M059J (cell line): Measurements from ENCODE around the gene CHST11. TPM values are rescaled to one million over a fixed set of nuclear protein-coding genes. Genes with fewer than 3 reads are reported as not detected.

Experiments used
- DNase-seq: peaks from one replicate; pipeline ENCODE4 v3.0.0-alpha.2; 2012; ENCODE audit warnings: low read depth
- total RNA-seq: library from RNA; depleted of rRNA; stranded (reverse); fragments of >200 nt; shearing (Covaris generic); gene quantifications from 2 replicates; pipeline ENCODE4 v1.2.3, GENCODE V29; 2014; rRNA removed

CHST11 gene
- 11.1 and 19.6 TPM in 2 replicates for total RNA-seq

GRCh38 chr12:104456417-104456949 is at the start of gene CHST11:
Gene CHST11, plus strand, starts transcription at chr12:104456948.
- peak; percentile 81 for DNase-seq

DNA sequence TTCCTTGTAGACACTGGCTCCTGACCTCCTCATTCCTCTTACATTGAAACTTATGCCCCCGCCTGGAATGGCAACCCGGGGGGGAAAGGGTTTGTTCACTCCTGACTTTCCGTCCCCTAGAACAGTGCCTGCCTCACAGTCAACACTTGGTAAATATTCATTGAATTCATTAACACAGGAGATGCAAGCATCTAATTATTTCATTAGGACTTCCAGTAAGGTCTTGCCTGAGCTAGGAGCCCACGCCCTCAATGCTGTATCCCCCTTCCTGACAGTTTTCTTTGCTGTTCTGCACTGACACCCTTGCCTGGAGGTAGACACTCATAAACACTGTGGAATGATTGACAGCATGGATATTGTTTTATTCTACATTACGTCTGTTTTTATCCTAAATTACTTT is 49.3 kb upstream of the CHST11 start:
- no peak for DNase-seq

GRCh38 chr12:104407922-104408321 is 48.8 kb upstream of the CHST11 start:
- no peak for DNase-seq

- peak; percentile 17 for DNase-seq
These were observed 46.4 kb upstream of the CHST11 start for GRCh38 chr12:104410326-104410725.

DNA sequence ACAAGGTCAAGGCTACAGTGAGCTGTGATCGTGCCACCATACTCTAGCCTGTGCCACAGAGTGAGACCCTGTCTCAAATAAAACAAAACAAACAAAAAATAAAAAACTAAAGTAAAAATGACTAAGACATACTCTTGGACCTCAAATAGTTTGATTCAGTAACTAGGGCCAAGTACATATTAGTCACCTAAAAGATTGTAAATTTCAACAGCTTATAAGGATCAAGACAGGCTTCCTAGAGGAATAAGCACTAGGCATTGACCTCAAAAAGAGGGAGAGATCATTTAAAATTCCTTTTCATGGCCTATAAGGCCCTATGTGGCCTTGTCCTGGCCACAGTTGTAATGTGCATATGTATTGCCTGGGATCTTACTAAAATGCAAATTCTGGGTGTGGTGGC is 46.0 kb upstream of the CHST11 start:
- peak; percentile 43 for DNase-seq

DNA sequence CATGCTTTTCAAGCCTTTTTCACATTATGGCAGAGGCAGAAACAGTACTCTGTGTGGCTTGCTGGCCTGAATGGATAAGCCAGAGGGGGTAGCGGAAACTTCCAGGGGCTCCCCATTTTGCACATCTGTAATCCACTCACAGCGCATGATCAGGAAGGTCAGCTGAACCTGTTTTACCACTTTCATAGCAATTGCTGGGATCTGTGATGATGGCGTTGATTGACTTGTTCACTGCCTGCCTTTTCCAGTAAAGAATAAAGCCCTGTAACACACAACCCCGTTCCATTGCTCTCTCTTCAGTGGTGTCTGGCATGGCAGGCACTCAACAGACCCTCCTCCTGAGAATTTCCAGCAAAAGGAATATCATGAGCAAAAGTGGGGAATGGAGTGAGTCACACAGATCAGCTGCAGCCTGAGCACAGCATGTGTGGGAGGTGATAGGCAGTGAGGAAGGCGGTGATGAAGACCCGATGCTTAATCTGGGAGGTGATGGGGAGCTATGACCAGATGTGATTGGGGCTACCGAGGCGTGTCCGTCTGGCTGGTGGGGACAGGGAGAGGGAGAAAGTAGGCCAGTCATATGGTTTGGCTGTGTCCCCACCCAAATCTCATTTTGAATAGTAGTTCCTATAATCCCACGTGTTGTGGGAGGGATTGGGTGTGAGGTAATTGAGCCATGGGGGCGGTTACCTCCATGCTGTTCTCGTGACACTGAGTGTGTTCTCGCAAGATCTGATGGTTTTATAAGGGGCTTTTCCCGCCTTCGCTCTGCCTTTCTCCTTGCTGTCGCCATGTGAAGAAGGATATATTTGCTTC is 44.7 kb upstream of the CHST11 start:
- DNase-seq, result no peak

DNA sequence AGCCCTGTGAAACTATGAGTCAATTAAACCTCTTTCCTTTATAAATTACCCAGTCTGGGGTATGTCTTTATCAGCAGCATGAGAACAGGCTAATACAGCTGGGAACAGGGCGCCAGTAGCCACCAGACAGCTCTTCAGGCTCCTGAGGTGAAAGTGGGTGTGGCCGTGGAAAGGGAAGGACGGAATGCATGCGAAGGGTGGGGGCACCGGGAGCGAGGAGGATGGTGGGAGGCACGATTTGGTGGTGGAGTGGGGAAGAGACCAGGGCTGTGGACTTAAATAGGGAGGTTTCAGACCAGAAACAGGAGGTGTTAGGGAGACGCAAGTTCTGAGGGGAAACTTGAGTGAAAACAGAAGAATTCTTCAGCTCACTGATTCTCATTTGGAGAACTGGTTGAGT is 44.1 kb upstream of the CHST11 start:
- no peak for DNase-seq

DNA sequence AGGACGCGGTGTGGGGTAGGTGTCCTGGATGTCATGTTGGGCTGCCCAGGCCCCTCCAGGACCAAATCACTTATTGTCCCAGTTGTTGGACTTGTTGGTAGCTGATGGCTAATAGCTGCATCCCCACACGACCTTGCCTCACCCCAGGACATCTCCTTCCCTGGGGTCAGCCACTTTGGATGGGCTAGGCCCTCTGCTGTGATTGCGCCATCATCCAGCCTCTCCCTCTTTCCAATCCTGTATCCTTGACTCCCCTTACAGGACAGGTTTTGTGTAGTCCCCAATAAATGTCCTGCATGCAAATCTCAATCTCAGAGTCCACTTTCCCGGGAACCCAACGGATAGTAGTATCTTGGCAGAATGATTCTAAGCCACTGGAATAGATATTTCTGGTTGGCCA is 43.4 kb upstream of the CHST11 start:
- DNase-seq, result no peak

- DNase-seq, result no peak
These were observed 42.0 kb upstream of the CHST11 start for GRCh38 chr12:104414581-104415341.

- DNase-seq, result no peak
These were observed 41.3 kb upstream of the CHST11 start for GRCh38 chr12:104415342-104415980.

- DNase-seq, result no peak
These were observed 40.6 kb upstream of the CHST11 start for GRCh38 chr12:104416136-104416535.

GRCh38 chr12:104416585-104416984 is 40.2 kb upstream of the CHST11 start:
- no peak for DNase-seq

- no peak for DNase-seq
These were observed 37.0 kb upstream of the CHST11 start for GRCh38 chr12:104419717-104420116.

- no peak for DNase-seq
These were observed 35.9 kb upstream of the CHST11 start for GRCh38 chr12:104420868-104421267.

DNA sequence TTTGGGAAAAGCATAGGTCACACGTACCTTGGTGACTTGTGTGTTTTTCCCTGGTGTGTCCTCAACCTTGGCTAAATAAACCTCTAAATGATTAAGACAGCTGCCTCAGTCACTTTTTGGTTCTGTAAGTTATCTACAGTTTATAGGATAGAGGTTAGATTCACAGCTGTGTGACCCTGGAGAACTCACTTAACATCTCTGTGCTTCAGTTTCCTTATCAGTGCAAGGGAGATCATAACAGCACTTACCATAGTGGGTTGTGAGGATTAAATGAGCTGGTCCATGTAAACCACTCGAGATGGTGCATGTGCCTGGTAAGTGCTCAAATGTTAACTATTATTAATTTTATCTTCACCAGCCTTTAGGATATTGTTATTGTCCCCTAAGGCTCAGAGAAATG is 35.4 kb upstream of the CHST11 start:
- no peak for DNase-seq

DNA sequence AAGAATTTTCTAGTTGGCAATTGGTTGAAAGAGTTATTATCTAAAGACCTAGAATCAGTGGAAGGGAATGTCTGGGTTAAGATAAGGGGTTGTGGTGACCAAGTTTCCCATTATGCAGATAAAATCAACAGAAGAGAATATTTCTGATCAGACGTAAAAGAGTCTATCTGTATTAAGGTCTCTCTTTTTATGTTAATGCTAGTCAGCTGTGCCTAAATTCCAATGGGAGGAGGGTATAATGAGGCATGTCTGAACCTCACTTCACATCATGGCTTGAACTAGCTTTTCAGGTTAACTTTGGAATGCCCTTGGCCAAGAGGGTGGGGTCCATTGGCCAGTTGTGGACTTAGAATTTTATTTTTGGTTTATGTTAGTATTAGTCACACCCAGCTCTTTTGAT is 34.3 kb upstream of the CHST11 start:
- DNase-seq, result peak; percentile 14

- DNase-seq, result peak; percentile 50
These were observed 33.5 kb upstream of the CHST11 start for GRCh38 chr12:104423273-104423672.

GRCh38 chr12:104423809-104424208 is 32.9 kb upstream of the CHST11 start:
- DNase-seq, result no peak

- DNase-seq, result no peak
These were observed 31.8 kb upstream of the CHST11 start for GRCh38 chr12:104424955-104425354.

DNA sequence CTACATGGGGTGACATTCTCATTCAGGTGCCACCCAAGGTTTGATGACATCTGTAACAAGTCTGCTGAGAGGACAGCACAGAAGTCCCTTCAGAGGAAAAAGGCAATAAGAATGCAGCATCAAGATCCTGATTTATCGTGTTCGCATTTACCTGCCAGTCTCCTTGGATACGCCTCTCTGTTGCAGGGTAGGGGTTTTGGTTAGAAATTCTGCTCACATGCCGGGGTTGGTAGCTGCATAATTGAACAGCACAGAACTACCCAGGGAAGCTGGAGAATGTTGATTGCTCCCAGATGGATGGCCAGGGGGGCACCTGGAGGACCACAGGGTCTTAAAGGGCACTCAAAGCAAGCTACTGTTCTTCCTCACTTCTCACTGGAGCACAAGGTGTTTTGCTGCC is 31.1 kb upstream of the CHST11 start:
- DNase-seq, result no peak

DNA sequence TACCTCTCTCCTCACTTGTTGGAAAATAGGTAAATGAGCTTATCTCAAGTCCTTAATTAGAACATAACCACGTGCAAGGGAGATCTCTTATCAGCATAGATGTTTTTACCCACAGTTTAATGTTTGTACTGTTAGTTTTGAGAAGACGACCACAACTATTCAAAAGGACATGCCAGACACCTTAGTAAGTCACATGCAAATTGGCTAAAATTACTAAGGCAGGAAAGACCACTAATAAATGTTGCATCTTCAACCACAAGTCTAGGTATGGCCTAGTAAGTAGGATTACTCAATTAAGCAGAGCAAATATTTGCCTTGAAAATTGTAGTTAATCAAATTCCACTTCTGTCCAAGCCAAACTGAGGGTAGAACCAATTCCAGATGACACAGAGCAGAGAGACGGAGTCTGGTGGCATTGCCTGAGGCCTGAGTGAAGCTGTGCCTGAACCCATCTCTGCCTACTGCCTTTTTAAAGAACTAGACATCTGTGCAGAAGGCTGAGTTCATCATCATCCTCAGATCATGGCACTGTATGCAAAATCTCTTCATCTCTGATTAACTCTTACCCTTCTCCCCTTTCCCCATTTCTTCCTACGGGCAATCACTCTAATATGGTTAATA is 29.7 kb upstream of the CHST11 start:
- DNase-seq, result peak; percentile 89

DNA sequence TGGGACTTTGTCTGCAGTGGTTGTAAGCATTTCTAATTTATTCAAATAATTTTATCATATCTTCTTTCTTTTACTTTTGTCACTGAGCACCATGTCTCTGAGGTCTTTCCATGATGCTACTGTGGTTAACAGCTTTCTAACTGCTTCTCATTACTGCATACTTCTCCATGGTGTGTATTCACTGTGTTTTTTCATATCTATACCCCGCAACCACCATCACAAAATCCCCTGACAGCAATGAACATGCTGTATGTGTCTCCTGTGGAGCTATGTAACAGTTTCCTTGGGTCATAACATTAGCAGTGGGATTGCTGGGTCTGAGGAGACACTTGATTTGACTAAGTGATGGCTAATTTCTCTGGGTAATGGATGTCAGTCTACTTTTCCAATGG is 29.2 kb upstream of the CHST11 start:
- no peak for DNase-seq
